Measurements from ENCODE around the gene GPRC5D.

Gene GPRC5D

GRCh38 chr12:12952036-12952435 is at the start of gene GPRC5D:
Gene GPRC5D, minus strand, starts transcription at chr12:12952170. Its CDS starts 1,786 bp downstream, at chr12:12950384.
- no peak within 1 kb of the TSS for H3K4me3 ChIP-seq (ENCODE audit: low read depth, low read length)
- TF ChIP-seq CTCF (IDR thresholded peaks at IDR 0.05; ENCODE audit: borderline replicate concordance, insufficient read depth, low read depth, low read length) = no peak

GRCh38 chr12:13001775-13002040 is 49.7 kb upstream of the GPRC5D start:
- peak overlapping the region; percentile 46 for H3K4me3 ChIP-seq (ENCODE audit: low read depth, low read length)

GRCh38 chr12:13000925-13001774 is 49.2 kb upstream of the GPRC5D start:
- peak overlapping the region; percentile 46 for H3K4me3 ChIP-seq (ENCODE audit: low read depth, low read length)
- TF ChIP-seq CTCF (IDR thresholded peaks at IDR 0.05; ENCODE audit: borderline replicate concordance, insufficient read depth, low read depth, low read length) = peak; percentile 26; the same call in 1 of the 2 replicates

More at GRCh38 chr12:13001775-13002040, 49.7 kb upstream of the GPRC5D start:
- no peak for TF ChIP-seq CTCF (IDR thresholded peaks at IDR 0.05; ENCODE audit: borderline replicate concordance, insufficient read depth, low read depth, low read length)

- peak overlapping the region; percentile 30 for H3K4me3 ChIP-seq (ENCODE audit: low read depth, low read length)
- no peak for TF ChIP-seq CTCF (IDR thresholded peaks at IDR 0.05; ENCODE audit: borderline replicate concordance, insufficient read depth, low read depth, low read length)
Observed at GRCh38 chr12:13000616-13000924, 48.6 kb upstream of the GPRC5D start.

GRCh38 chr12:12999959-13000615 is 48.1 kb upstream of the GPRC5D start, which contains the start of gene HEBP1:
Gene HEBP1, minus strand, starts transcription at chr12:13000265. Its CDS starts 151 bp downstream, at chr12:13000114.
- H3K4me3 ChIP-seq (ENCODE audit: low read depth, low read length) = peak within 1 kb of the TSS; percentile 46
- TF ChIP-seq CTCF (IDR thresholded peaks at IDR 0.05; ENCODE audit: borderline replicate concordance, insufficient read depth, low read depth, low read length) = no peak

- no peak overlapping the region for H3K4me3 ChIP-seq (ENCODE audit: low read depth, low read length)
- no peak for TF ChIP-seq CTCF (IDR thresholded peaks at IDR 0.05; ENCODE audit: borderline replicate concordance, insufficient read depth, low read depth, low read length)
Observed at GRCh38 chr12:12999271-12999958, 47.4 kb upstream of the GPRC5D start.
